ENCODE results near the gene LPIN1. TPM values are rescaled to one million over a fixed set of nuclear protein-coding genes. Genes with fewer than 3 reads are reported as not detected.
A peak's percentile ranks its signal among the peaks of the same experiment; 100 is the strongest.

The LPIN1 gene
- total and polyA plus RNA-seq, 2 of the 13 experiments (the other 11 are each of a cell fraction or from before 2014, with no cell fraction given): 9.7 to 19.4 TPM

- TF ChIP-seq MYPOP (CRISPR knock-in tag; IDR thresholded peaks at IDR 0.05) (peak; percentile 89), PRMT3 (CRISPR knock-in tag; IDR thresholded peaks at IDR 0.05; ENCODE audit: borderline replicate concordance, low read depth) (no peak), U2AF2 (IDR thresholded peaks at IDR 0.05; ENCODE audit: low read depth, low read length) (no peak), POGZ (CRISPR knock-in tag; IDR thresholded peaks at IDR 0.05) (peak; percentile 70), CSRNP1 (CRISPR knock-in tag; IDR thresholded peaks at IDR 0.05) (no peak), SKIL (CRISPR knock-in tag; IDR thresholded peaks at IDR 0.05; ENCODE audit: borderline replicate concordance) (no peak; the same call in 1 of the 2 replicates), ATF1 (CRISPR knock-in tag; IDR thresholded peaks at IDR 0.05) (peak; percentile 30; the same call in 1 of the 2 replicates), HOXA5 (CRISPR knock-in tag; IDR thresholded peaks at IDR 0.05) (no peak), ZNF780A (CRISPR knock-in tag; IDR thresholded peaks at IDR 0.05) (no peak), ATF7-NPFF (CRISPR knock-in tag; IDR thresholded peaks at IDR 0.05; ENCODE audit: low read depth) (peak; percentile 24), MBD4 (IDR thresholded peaks at IDR 0.05; ENCODE audit: borderline replicate concordance, low read length) (no peak), ZBTB8A (CRISPR knock-in tag; IDR thresholded peaks at IDR 0.05; ENCODE audit: borderline replicate concordance, low read depth) (peak; percentile 18; the same call in 1 of the 2 replicates), PPARG (CRISPR knock-in tag; conservative IDR thresholded peaks at IDR 0.05) (peak; percentile 68; the same call in 1 of the 2 replicates), ZFY (CRISPR knock-in tag; IDR thresholded peaks at IDR 0.05) (peak; percentile 91), ZNF883 (CRISPR knock-in tag; IDR thresholded peaks at IDR 0.05; ENCODE audit: not compliant biosample characterization) (peak; percentile 49), CHCHD3 (CRISPR knock-in tag; IDR thresholded peaks at IDR 0.05) (no peak; the same call in 1 of the 2 replicates), CEBPB (IDR thresholded peaks at IDR 0.05; ENCODE audit: borderline replicate concordance, low read depth, low read length) (peak; percentile 50; the same call in 1 of the 2 replicates), ZNF619 (CRISPR knock-in tag; IDR thresholded peaks at IDR 0.05) (0 out of 2 replicates have a peak, but pooled peaks have one; percentile 26), ZNF501 (CRISPR knock-in tag; IDR thresholded peaks at IDR 0.05) (peak; percentile 72; the same call in 1 of the 2 replicates)
These were observed 2.4 kb upstream of the LPIN1 start (continued) for GRCh38 chr2:11743846-11744553.
